Measurements from ENCODE around the gene SSTR5.

- no peak for TF ChIP-seq CTCF (IDR thresholded peaks at IDR 0.05)
- no peak for TF ChIP-seq POLR2A (IDR thresholded peaks at IDR 0.05)
- no peak for TF ChIP-seq EP300 (IDR thresholded peaks at IDR 0.05)
Observed at GRCh38 chr16:1049113-1049975, 23.2 kb upstream of the SSTR5 start.

All from upper lobe of left lung (tissue), 4 donors.